H4 (cell line): ENCODE results near the gene RASGRP3. TPM values are rescaled to one million over a fixed set of nuclear protein-coding genes. Genes with fewer than 3 reads are reported as not detected.
"Not testable (repeated sequence)": the region's sequence is repeated elsewhere in the genome, so short reads cannot be mapped to it uniquely, and the experiment has no call there.

Experiments
- DNase-seq: peaks from one replicate; pipeline ENCODE4 v3.0.0-alpha.2; 2015; ENCODE audit warnings: low spot score
- total RNA-seq: library from RNA; depleted of rRNA; stranded (reverse); fragments of >200 nt; shearing (Covaris generic); gene quantifications from 2 replicates; pipeline ENCODE4 v1.2.3, GENCODE V29; 2014

Gene RASGRP3
- total RNA-seq, 1 experiment from 2014 or later = 3.2 TPM

DNA sequence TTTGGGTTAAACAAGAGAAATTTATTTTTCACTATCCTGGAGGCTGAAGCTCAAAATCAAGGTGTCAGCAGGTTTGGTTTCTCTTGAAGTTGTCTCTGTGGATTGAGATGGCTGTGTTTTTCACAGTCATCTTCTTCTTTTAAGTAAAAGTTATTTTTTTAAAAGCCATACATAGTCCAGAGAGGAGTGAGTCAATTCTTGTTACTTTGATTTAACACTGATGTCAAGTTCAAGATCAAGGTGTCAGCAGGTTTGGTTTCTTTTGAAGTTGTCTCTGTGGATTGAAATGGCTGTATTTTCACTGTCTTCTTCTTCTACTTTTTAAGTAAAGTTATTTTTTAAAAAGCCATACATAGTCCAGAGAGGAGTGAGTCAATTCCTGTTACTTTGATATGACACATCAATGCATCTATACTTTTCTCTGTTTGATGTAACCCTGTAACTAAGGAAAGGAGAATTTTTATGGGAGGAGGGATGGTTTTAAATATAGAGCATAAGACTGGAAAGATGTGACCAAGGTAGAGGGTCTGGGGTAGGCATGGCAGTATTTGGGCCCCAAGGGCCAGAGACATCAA is 22.5 kb upstream of the RASGRP3 start:
- DNase-seq = no peak

DNA sequence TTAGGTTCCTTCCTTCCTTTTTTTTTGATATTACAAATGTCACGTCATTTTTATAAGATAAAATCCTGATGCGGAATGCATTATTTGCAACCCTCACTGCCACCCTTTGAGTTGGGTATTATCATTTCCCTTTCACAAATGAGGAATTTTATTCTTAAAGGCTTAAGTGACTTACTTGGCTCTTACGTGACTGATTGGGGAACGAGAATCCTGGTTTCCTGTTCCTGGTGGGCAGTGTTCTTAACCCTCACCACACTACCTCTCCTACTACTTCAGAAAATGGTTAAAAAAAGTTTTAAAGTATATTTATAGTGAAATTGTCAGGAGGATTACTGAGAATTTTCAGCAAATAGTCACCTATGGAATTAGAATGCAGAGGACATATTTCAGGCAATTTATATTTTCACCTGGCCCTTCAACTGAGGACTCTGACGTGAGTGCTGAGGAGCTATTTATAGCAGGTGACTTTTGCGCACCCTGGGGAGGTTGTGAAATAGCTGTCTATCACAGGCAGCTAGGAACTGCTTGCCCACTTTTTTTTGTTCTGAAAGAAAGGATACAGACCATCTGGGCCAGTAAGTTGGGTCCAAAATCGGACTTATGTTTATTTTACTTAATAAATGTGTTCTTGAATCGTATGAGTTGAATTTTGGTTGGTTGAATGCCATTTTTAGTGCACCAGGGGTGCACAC is 18.7 kb upstream of the RASGRP3 start:
- no peak for DNase-seq

DNA sequence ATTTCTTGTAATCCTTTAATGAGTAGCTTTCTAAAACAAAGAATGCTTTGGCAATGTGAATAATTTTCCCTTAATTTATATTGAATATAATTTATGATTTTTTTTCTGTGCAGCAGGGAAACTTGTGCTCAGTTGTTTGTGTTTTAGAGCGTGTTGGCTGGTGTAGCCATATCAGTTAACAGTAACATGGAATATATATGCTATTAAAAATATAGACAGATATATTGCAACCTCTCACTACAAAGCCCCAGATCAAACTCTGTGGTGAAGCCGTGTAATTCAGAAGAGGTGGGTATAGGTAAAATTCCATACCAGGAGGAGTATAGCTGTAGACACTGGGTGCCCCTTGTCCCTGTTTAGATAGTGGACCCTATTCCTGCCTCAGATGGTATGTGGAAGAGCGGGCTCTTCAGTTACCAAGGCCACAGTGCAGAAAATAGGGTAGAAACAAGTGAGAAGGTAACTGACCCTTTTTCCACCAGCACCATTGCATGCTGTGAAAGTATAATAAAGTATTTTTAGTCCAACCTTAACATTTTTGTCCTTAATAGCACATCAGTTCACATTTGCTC is 18.1 kb upstream of the RASGRP3 start:
- no peak for DNase-seq

DNA sequence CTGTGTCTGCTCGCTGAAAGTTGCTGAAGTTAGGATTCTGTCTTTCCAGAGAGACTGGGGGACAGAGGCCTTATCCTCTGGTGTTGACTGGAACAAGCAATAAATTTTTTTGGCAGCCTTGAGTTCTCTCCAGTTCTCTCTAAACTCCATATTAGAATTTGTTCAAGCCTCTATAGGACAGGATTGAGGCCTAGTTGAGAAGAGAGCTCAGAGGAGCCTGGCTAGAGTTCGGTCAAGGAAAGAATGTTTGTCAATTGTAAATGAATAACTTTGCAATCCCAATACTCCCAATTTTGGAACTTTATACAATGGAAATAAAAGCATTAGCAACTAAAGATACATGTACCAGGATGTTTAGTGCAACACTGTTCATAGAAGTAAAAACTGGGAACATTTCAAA is 16.7 kb upstream of the RASGRP3 start:
- DNase-seq = no peak

DNA sequence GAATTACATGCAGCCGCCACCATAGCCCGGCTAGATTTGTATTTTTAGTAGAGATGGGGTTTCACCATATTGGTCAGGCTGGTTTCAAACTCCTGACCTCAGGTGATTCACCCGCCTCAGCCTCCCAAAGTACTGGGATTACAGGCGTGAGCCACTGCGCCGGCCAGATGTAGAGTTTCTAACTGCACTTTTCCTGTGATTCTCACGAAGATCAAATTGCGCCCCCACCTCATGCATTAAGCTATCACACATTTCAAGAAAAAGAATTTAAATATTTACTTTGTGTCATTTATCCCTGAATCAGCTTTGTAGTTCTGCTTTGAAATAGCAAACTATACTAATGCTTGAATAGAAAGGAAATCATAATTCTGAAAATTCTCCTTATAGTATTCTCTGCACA is 13.9 kb upstream of the RASGRP3 start:
- not testable (repeated sequence) for DNase-seq

DNA sequence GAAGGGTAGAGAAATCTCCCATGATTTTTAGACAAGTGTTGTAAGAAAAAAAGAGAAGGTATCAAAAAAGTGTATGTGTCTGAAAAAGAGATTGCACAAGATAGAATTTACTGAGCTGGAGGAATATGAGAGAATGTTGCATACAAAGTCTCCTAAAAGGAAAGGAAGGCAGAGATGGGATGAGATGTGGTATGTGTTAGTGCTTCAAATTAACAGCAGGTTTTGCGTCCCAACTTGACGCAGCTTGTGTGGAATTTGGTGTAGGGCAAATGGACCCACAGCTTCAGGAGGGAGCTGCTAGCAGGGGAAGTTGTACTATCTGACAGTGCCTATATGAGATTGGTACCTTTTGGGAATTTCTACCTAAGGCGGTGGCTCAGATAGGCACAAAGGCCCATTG is 9.0 kb upstream of the RASGRP3 start:
- no peak for DNase-seq

DNA sequence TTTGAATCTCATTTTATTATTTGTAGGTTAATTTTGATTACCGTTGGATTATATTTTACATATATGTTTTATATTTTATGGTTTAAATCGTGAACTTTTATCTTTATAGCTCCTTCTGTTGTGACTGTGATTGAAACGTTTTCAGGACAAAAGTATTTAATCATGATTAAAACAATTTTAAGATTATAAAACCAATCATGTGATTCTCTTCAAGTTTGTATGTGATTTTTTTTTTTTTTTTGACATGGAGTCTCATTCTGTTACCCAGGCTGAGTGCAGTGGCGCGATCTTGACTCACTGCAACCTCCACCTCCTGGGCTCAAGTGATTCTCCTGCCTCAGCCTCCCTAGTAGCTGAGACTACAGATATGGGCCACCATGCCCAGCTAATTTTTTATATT is 7.2 kb upstream of the RASGRP3 start:
- DNase-seq = no peak

DNA sequence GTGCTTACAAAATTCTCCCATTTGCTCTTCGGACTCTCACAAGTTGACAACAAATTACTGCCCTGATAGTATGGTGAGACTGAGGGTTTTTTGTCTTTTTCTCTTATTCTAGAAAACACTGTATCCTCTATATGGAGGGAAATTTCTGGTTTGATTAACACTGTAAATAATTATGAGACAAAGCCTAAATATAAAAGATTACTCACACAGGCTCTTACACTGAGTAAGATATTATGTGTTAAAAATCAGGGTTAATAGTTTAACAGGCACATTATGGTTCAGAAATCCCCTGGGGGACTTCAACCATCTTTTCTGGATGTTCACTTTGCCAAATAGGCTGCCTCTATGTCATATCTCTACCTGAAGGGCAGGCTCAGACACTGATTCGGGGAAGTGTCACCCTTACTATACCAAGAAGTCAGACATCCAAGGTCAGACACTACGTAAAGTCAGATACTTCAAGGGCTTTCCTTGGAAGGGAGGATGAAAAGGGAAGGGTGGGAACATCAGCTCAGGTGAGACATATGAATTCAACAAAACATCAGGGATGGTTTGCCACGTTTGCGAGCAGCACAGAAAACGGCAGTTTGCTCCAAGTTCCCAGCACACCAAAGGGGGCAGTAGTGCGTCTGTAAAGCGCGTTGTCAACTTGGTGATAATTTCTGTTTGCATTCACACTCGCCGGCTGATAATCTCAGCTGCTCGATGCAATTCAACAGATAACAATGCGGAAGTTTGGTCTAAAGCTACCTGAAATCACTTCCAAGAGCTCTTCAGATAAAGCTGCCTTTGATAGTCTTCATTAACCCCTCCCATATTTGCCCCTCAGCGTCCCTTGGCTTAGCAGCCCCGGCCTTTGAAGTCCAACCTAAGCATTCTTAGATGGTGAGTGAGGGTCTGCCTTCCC is 972 bp upstream of the RASGRP3 start:
- peak; percentile 21 for DNase-seq

DNA sequence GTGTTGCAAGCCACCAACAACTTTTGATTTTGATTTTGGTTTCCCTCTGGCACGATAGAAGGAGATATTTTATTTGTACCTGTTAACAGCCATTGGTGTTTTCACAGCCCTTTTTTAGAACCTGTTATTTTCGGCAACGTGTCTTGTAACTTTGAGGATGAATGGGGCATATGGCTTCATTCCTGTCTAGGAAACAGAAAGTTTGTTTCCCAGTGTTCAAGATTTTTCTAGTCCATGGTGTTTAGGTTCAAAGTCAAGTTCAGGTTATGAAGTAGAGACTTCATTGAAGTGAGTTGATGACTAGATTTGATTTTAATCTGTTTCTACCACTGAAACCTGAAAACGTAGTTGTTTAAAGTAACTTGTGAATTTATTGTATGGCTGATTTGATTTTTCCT is 343 bp downstream of the RASGRP3 start:
- no peak for DNase-seq

DNA sequence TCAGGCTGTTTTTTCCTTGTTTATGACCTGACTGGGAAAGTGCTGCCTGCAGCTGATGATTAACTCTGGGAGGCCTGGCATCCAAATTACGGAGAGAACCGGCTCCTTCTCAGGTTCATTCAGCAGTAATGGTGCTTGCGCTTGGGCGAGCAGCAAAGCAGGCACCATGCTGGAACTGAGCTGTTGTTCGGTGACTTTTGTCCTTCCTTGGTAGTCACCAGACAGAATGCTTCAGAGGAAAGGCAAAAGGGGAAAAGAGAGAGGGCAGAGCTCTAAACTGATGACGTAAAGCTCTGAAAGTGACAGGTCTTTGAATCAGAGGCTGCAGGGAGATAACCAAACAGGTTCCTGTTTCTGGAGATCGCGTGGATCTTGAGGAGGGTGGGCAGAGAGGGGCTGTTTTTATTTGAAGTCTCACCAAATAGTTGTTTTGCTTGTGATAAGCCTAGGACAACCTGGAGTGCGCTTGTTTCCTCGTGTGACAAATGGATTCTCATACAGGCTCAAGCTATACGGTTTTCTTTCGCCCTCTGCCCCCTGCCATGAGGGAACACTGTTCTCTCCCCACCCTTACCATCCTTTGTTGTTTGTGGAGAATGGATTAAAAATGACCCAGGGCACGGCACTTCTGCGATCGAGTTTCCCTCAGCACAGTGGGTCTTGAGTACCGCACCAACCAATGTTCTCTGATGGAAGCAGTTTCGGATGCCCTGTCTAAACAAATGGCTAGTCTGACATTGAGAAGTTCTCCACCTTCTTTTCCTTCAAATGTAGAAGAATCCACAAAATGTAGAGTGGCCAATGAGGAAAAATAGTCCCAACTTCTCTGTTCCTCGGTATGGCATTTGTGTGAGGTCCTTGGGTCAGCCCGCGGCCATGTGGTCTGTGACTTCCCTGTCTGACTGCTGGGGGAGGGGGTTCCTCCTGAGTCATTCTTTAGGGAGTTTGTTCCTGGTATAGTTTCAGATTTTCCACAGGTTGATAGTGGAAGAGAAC is 1.3 kb downstream of the RASGRP3 start:
- no peak for DNase-seq

DNA sequence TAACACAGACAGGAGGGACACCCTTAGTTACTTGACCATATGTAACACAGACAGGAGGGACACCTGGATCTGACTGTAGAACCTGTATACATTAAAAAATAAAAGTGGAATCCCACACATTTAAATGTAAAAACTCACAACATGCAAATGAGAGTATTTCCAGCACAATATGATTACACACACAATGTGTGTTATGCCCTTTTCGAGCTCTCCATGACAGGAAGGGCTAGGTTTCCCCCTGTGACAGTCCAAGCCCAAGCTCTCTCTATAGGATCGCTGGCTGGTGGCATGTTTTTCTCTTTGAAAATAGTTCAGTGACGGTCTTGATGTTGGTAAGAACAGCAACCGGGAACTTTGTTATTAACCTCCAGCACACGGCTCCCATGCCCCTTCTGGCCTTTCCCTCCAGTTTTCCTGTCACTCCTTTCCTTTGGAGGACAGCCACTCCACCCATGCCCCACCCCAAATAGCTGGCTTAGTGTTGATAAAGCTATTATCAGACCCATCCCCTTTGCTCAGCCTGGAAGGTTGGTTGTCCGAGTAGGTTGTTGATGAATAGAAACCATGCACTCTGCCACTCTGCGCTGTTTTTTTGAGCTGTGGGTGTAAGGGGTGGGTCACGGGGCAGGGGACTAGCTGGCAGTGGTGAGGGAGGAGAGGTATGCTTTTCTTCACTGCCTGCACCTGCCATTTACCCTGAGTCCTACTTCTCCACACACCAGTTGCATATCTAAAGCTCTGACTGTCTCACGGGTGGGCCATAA is 2.7 kb downstream of the RASGRP3 start:
- DNase-seq = no peak

DNA sequence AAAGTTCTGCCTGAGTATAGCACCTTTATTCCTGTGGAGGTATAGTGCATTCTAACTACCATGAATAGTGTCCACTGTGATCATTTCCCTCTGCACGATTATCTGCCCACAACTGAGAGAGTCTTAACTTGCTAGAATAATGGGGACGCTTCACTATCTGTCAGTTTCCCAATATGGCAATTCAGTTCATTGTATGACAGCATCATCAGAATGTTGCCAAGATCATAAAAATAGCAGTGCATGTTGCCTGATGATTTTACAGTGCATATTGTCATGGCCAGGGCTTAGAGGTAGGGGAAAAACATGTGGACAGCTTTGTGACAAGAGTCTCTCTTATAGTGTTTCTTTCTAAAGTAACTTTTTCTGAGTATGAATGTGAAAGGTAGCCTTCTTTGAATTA is 6.1 kb downstream of the RASGRP3 start:
- DNase-seq = no peak

DNA sequence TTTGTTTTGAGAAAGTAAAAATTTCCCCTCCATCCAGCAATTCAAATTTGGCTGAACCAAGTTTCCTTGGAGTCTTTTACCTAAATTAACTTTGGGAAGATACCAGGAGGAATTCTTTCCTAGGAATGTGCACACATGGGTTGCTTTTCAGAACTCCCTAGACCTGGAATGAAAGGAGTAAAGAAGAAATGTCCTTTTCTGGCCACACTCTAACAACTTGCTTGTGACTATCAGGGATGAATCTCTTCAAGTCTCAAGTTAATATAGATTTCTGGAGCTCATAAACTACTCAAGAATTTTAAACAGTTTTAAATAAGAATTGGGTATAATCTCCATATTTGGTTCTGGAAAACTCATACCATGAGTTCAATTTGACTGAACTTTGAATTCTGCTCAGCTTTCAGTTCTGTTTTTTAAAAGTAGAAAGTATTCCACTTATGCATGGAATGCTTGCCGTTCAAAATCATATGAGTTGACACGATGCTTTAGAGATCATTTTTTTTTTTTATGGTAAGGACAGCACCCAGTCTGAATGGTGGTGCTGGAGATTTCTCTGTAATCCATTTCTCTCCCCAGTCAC is 7.7 kb downstream of the RASGRP3 start:
- no peak for DNase-seq

DNA sequence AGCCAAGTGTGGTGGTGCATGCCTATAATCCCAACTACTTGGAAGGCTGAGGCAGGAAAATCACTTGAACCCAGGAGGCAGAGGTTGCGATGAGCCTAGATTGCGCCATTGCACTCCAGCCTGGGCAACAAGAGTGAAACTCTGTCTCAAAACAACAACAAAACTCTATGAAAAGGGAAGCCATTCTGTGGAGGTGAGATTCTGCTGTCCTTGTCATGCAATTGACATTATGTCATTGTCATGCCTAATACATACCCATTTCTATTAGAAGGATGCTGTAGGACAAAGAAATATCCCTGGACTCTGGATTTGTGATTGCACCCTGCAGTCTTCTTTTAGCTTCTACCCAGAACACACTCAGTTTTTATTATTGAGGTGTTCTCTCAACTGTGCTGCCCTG is 8.6 kb downstream of the RASGRP3 start:
- DNase-seq = no peak

DNA sequence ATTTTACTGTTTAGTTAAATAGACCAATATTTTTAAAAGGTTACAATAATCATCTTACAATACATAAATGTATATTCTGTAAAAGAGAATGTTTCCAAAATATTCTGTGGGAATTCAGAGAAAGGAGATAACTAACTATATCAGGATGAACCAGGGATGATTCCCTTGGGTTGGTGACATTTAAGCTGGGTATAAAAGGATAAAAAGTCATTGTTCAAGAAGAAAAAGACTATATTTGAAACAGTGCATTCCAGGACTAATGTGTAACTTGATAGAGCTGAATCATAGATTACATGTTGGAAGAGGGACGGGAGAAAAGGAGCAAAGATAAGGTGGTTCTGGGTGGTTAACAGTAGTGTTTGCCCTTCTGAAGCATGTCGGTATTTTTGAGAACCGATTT is 10.1 kb downstream of the RASGRP3 start:
- no peak for DNase-seq

DNA sequence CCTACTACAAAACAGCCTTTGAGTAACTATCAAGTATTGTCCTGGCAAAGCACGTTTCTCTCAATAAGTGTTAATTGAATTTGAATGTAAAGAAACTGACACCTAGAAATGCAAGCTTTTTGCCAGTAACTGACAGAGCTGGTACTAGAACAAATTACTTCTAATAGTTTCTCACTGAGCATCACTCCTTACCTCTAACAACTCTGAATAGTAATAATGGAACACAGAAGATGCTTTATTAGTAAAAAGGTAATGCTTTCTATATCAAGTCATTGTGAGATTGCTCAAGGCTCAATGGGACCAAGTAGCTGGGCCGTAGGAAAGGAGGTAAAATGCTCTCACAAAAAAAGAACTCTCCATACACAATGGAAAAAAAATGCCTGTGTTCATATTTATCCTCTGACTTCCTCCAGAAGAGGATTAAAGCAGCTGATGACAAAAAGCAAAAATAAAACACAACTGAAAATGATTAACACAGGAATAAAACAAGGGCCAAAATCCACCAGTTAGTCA is 11.8 kb downstream of the RASGRP3 start:
- no peak for DNase-seq

DNA sequence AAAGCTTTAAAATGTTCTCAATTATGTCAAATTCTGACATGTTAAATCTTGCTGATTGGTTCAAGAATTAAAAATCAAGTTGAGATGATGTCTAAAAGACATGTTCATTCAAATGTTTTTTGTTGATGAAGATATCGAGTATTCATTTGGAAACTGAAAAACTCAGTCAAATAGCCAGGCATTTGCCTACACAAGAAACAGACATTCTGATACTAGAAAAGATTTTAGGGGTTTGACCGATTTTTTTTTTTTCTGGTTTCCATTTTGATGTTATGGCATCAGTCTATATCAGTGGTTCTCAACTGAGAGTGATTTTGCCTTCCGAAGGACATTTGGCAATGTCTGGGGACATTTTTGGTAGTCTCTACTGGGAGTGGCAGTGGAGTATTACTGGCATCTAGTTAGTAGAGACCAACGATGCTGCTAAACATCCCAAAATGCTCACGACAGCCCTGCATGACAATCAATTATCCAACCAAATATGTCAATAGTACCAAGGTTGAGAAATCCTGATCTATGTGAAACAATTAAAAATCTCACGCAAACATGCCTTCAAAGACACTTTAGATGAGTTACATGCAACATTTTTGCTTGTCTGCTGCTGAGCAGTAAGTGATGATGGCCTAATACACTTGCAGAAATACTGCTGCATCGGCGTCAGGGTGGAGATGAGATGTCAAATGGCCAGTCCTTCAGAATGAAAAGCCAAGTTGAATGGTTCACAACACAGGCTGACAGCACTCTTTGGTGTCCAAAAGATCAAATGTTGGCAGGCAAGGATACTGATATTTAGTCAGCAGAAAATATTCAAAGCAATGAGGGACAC is 12.5 kb downstream of the RASGRP3 start:
- DNase-seq = no peak

DNA sequence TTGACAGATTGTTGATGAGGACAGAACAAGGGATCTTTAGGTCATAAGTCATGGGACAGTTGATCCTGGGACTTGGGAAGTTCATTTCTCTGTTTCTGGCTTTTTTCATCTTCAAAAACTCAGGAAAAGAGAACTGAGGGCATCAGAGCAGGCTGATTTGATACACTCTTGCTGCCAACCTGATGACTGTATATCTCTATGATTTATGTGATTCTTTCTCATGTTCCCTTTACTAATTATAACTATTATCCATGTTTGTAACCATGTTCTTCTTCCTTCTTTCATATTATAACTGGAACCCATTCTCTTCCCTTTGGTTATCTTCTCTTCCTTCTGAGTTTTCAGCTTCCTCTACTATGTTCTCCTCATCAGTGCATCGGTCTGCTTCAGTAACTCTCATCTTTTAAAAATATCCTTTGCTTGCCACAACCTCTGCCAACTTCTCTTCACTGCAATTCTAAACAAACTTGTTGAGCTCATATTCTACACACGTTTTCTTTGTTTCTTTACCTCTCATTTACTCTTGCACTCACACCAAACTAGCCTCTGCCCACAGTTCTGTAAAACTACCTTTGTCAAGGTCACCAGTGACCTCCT is 13.5 kb downstream of the RASGRP3 start:
- DNase-seq = no peak
